Measurements from ENCODE around the gene STT3B.

- TF ChIP-seq, protein P1, sequence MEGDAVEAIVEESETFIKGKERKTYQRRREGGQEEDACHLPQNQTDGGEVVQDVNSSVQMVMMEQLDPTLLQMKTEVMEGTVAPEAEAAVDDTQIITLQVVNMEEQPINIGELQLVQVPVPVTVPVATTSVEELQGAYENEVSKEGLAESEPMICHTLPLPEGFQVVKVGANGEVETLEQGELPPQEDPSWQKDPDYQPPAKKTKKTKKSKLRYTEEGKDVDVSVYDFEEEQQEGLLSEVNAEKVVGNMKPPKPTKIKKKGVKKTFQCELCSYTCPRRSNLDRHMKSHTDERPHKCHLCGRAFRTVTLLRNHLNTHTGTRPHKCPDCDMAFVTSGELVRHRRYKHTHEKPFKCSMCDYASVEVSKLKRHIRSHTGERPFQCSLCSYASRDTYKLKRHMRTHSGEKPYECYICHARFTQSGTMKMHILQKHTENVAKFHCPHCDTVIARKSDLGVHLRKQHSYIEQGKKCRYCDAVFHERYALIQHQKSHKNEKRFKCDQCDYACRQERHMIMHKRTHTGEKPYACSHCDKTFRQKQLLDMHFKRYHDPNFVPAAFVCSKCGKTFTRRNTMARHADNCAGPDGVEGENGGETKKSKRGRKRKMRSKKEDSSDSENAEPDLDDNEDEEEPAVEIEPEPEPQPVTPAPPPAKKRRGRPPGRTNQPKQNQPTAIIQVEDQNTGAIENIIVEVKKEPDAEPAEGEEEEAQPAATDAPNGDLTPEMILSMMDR (IDR thresholded peaks at IDR 0.05; ENCODE audit: low read length): no peak
- no peak for TF ChIP-seq EZH2phosphoT487 (IDR thresholded peaks at IDR 0.05; ENCODE audit: low read length)
- TF ChIP-seq EZH2 (optimal IDR thresholded peaks at IDR 0.05; ENCODE audit: low read depth, low read length): no peak
Measured at GRCh38 chr3:31575448-31575847, 42.7 kb downstream of the STT3B start.
